ENCODE data around the gene LSM5. TPM values are rescaled to one million over a fixed set of nuclear protein-coding genes. Genes with fewer than 3 reads are reported as not detected.

The LSM5 gene
- total and polyA plus RNA-seq, 9 of the 15 experiments (the other 6 are each of a cell fraction or from before 2014, with no cell fraction given), result 36.3 to 620 (median 186) TPM

DNA sequence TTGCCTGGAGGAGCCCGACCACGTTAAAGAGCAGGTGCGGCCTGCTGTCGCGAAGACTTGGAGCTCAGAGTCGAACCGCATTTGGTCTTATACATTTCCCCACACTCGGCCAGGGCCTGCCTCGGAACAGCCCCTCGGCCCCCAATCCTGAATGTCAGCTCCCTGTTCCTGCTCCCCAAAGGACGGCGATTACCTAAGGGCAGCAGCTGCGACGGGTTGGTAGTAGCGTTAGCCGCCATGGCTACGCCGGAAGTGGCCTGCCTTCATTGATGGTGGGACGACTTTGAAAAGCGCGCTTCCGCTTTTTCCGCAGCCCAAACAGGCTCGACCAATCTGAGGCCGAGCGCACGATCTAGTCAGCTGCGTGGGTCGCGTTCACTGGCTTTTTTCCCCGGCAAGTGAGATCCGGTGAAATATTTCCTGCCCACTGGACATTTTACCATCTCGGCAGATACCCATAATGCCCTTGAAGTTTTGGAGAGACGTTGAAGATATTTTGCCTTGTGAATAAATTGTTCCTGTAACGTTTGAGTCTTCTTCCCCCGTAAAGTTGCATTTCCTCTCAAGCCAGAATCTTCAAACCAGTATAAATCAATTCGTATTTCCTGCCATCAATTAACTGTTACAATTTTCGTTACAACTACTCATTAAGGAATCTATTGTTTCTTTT, at the start of gene LSM5 (continued):
- TF ChIP-seq, protein P1, sequence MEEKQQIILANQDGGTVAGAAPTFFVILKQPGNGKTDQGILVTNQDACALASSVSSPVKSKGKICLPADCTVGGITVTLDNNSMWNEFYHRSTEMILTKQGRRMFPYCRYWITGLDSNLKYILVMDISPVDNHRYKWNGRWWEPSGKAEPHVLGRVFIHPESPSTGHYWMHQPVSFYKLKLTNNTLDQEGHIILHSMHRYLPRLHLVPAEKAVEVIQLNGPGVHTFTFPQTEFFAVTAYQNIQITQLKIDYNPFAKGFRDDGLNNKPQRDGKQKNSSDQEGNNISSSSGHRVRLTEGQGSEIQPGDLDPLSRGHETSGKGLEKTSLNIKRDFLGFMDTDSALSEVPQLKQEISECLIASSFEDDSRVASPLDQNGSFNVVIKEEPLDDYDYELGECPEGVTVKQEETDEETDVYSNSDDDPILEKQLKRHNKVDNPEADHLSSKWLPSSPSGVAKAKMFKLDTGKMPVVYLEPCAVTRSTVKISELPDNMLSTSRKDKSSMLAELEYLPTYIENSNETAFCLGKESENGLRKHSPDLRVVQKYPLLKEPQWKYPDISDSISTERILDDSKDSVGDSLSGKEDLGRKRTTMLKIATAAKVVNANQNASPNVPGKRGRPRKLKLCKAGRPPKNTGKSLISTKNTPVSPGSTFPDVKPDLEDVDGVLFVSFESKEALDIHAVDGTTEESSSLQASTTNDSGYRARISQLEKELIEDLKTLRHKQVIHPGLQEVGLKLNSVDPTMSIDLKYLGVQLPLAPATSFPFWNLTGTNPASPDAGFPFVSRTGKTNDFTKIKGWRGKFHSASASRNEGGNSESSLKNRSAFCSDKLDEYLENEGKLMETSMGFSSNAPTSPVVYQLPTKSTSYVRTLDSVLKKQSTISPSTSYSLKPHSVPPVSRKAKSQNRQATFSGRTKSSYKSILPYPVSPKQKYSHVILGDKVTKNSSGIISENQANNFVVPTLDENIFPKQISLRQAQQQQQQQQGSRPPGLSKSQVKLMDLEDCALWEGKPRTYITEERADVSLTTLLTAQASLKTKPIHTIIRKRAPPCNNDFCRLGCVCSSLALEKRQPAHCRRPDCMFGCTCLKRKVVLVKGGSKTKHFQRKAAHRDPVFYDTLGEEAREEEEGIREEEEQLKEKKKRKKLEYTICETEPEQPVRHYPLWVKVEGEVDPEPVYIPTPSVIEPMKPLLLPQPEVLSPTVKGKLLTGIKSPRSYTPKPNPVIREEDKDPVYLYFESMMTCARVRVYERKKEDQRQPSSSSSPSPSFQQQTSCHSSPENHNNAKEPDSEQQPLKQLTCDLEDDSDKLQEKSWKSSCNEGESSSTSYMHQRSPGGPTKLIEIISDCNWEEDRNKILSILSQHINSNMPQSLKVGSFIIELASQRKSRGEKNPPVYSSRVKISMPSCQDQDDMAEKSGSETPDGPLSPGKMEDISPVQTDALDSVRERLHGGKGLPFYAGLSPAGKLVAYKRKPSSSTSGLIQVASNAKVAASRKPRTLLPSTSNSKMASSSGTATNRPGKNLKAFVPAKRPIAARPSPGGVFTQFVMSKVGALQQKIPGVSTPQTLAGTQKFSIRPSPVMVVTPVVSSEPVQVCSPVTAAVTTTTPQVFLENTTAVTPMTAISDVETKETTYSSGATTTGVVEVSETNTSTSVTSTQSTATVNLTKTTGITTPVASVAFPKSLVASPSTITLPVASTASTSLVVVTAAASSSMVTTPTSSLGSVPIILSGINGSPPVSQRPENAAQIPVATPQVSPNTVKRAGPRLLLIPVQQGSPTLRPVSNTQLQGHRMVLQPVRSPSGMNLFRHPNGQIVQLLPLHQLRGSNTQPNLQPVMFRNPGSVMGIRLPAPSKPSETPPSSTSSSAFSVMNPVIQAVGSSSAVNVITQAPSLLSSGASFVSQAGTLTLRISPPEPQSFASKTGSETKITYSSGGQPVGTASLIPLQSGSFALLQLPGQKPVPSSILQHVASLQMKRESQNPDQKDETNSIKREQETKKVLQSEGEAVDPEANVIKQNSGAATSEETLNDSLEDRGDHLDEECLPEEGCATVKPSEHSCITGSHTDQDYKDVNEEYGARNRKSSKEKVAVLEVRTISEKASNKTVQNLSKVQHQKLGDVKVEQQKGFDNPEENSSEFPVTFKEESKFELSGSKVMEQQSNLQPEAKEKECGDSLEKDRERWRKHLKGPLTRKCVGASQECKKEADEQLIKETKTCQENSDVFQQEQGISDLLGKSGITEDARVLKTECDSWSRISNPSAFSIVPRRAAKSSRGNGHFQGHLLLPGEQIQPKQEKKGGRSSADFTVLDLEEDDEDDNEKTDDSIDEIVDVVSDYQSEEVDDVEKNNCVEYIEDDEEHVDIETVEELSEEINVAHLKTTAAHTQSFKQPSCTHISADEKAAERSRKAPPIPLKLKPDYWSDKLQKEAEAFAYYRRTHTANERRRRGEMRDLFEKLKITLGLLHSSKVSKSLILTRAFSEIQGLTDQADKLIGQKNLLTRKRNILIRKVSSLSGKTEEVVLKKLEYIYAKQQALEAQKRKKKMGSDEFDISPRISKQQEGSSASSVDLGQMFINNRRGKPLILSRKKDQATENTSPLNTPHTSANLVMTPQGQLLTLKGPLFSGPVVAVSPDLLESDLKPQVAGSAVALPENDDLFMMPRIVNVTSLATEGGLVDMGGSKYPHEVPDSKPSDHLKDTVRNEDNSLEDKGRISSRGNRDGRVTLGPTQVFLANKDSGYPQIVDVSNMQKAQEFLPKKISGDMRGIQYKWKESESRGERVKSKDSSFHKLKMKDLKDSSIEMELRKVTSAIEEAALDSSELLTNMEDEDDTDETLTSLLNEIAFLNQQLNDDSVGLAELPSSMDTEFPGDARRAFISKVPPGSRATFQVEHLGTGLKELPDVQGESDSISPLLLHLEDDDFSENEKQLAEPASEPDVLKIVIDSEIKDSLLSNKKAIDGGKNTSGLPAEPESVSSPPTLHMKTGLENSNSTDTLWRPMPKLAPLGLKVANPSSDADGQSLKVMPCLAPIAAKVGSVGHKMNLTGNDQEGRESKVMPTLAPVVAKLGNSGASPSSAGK (IDR thresholded peaks at IDR 0.05), result peak; percentile 46
- TF ChIP-seq EGR1 (conservative IDR thresholded peaks at IDR 0.05) (no peak), GABPB1 (CRISPR knock-in tag; IDR thresholded peaks at IDR 0.05) (peak; percentile 99), ZBTB8A (IDR thresholded peaks at IDR 0.05; ENCODE audit: partially characterized antibody) (no peak), BRD4 (IDR thresholded peaks at IDR 0.05) (peak; percentile 88; the same call in 1 of the 2 replicates), KLF16 (IDR thresholded peaks at IDR 0.05) (no peak), SPI1 (IDR thresholded peaks at IDR 0.05; ENCODE audit: borderline replicate concordance, low read depth, low read length) (peak; percentile 97), KDM4B (IDR thresholded peaks at IDR 0.05; ENCODE audit: borderline replicate concordance in 2 of 2, low read depth in 1 of 2) (peak in 1 of 2 experiments; percentile 98; a peak in 2 of 4 replicates)
- TF ChIP-seq, protein P2, sequence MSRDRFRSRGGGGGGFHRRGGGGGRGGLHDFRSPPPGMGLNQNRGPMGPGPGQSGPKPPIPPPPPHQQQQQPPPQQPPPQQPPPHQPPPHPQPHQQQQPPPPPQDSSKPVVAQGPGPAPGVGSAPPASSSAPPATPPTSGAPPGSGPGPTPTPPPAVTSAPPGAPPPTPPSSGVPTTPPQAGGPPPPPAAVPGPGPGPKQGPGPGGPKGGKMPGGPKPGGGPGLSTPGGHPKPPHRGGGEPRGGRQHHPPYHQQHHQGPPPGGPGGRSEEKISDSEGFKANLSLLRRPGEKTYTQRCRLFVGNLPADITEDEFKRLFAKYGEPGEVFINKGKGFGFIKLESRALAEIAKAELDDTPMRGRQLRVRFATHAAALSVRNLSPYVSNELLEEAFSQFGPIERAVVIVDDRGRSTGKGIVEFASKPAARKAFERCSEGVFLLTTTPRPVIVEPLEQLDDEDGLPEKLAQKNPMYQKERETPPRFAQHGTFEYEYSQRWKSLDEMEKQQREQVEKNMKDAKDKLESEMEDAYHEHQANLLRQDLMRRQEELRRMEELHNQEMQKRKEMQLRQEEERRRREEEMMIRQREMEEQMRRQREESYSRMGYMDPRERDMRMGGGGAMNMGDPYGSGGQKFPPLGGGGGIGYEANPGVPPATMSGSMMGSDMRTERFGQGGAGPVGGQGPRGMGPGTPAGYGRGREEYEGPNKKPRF (IDR thresholded peaks at IDR 0.05; ENCODE audit: low read depth, low read length), result no peak
- TF ChIP-seq, protein P3, sequence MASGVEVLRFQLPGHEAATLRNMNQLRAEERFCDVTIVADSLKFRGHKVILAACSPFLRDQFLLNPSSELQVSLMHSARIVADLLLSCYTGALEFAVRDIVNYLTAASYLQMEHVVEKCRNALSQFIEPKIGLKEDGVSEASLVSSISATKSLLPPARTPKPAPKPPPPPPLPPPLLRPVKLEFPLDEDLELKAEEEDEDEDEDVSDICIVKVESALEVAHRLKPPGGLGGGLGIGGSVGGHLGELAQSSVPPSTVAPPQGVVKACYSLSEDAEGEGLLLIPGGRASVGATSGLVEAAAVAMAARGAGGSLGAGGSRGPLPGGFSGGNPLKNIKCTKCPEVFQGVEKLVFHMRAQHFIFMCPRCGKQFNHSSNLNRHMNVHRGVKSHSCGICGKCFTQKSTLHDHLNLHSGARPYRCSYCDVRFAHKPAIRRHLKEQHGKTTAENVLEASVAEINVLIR (CRISPR knock-in tag; IDR thresholded peaks at IDR 0.05), result no peak
- TF ChIP-seq, protein P4, sequence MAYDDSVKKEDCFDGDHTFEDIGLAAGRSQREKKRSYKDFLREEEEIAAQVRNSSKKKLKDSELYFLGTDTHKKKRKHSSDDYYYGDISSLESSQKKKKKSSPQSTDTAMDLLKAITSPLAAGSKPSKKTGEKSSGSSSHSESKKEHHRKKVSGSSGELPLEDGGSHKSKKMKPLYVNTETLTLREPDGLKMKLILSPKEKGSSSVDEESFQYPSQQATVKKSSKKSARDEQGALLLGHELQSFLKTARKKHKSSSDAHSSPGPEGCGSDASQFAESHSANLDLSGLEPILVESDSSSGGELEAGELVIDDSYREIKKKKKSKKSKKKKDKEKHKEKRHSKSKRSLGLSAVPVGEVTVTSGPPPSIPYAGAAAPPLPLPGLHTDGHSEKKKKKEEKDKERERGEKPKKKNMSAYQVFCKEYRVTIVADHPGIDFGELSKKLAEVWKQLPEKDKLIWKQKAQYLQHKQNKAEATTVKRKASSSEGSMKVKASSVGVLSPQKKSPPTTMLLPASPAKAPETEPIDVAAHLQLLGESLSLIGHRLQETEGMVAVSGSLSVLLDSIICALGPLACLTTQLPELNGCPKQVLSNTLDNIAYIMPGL (CRISPR knock-in tag; IDR thresholded peaks at IDR 0.05), result peak; percentile 72

Measured in K562 (cell line).